H1 (cell line): ENCODE results near the gene NEUROD4. TPM values are rescaled to one million over a fixed set of nuclear protein-coding genes. Genes with fewer than 3 reads are reported as not detected.

Experiments used
- BCL11A ChIP-seq, 2 experiments: IDR thresholded peaks; one replicate each; pipeline ENCODE4 v1.6.1; 2011; ENCODE audit warnings: low read depth in 2 of 2, low read length in 2 of 2, mild to moderate bottlenecking in 2 of 2
- TEAD4 ChIP-seq: IDR thresholded peaks from 2 replicates; pipeline ENCODE4 v1.6.1; 2012; ENCODE audit warnings: low read depth, low read length, inconsistent platforms, mixed read lengths
- polyA plus RNA-seq, 7 experiments: library from polyadenylated mRNA; depleted of rRNA in 3 of 7; stranded (reverse) in 5 of 7; unstranded in 2 of 7; fragments of >200 nt in 5 of 7; fragments of 200-250 nt in 2 of 7; gene quantifications; 1 replicate in 5 of 7; 2 replicates in 1 of 7; 4 replicates in 1 of 7; pipeline versions ENCODE4 v1.2.1 to v1.2.3, GENCODE V29; 2011 to 2013; ENCODE audit warnings: missing spikeins in 2 of 7, mixed read lengths in 2 of 7
- total RNA-seq: library from RNA; stranded (reverse); fragmentation: NEBNext Ultra II Directional; extraction: Animal tissue kit (Norgen Biotek cat#: 25700); gene quantifications from 2 replicates; pipeline ENCODE4 v1.2.1, GENCODE V29; 2021
- TF ChIP-seq, protein P1 (sequence below): fragments of 300-600 bp; sonication (generic); IDR thresholded peaks from 2 replicates; pipeline ENCODE4 v1.7.1; 2012; ENCODE audit warnings: low read length, moderate library complexity, mild to moderate bottlenecking, inconsistent platforms; ENCODE audit not compliant: insufficient replicate concordance

NEUROD4 gene
- total and polyA plus RNA-seq, 2 of the 8 experiments (the other 6 are each of a cell fraction or from before 2014, with no cell fraction given): not detected

DNA sequence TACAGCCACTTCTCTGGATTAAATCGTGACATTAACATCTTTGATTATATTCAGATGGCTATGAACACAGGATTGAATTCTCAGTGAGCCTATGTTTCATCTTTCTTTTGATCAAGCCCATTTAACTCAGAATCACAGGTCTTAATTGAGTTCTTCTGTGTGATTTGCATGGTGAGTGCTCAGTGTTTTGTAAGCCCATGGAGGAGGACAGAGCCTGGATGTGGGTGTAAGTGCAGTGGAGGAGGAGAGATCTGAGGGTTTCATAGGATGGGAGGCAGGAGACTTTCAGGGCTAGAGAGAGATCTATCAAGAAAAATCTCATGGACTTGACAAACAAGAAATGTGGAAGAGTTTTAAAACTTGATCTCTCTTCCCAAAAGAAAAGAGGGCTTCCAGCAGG lies 29.9 kb upstream of the NEUROD4 start (continued):
- TF ChIP-seq, protein P1, sequence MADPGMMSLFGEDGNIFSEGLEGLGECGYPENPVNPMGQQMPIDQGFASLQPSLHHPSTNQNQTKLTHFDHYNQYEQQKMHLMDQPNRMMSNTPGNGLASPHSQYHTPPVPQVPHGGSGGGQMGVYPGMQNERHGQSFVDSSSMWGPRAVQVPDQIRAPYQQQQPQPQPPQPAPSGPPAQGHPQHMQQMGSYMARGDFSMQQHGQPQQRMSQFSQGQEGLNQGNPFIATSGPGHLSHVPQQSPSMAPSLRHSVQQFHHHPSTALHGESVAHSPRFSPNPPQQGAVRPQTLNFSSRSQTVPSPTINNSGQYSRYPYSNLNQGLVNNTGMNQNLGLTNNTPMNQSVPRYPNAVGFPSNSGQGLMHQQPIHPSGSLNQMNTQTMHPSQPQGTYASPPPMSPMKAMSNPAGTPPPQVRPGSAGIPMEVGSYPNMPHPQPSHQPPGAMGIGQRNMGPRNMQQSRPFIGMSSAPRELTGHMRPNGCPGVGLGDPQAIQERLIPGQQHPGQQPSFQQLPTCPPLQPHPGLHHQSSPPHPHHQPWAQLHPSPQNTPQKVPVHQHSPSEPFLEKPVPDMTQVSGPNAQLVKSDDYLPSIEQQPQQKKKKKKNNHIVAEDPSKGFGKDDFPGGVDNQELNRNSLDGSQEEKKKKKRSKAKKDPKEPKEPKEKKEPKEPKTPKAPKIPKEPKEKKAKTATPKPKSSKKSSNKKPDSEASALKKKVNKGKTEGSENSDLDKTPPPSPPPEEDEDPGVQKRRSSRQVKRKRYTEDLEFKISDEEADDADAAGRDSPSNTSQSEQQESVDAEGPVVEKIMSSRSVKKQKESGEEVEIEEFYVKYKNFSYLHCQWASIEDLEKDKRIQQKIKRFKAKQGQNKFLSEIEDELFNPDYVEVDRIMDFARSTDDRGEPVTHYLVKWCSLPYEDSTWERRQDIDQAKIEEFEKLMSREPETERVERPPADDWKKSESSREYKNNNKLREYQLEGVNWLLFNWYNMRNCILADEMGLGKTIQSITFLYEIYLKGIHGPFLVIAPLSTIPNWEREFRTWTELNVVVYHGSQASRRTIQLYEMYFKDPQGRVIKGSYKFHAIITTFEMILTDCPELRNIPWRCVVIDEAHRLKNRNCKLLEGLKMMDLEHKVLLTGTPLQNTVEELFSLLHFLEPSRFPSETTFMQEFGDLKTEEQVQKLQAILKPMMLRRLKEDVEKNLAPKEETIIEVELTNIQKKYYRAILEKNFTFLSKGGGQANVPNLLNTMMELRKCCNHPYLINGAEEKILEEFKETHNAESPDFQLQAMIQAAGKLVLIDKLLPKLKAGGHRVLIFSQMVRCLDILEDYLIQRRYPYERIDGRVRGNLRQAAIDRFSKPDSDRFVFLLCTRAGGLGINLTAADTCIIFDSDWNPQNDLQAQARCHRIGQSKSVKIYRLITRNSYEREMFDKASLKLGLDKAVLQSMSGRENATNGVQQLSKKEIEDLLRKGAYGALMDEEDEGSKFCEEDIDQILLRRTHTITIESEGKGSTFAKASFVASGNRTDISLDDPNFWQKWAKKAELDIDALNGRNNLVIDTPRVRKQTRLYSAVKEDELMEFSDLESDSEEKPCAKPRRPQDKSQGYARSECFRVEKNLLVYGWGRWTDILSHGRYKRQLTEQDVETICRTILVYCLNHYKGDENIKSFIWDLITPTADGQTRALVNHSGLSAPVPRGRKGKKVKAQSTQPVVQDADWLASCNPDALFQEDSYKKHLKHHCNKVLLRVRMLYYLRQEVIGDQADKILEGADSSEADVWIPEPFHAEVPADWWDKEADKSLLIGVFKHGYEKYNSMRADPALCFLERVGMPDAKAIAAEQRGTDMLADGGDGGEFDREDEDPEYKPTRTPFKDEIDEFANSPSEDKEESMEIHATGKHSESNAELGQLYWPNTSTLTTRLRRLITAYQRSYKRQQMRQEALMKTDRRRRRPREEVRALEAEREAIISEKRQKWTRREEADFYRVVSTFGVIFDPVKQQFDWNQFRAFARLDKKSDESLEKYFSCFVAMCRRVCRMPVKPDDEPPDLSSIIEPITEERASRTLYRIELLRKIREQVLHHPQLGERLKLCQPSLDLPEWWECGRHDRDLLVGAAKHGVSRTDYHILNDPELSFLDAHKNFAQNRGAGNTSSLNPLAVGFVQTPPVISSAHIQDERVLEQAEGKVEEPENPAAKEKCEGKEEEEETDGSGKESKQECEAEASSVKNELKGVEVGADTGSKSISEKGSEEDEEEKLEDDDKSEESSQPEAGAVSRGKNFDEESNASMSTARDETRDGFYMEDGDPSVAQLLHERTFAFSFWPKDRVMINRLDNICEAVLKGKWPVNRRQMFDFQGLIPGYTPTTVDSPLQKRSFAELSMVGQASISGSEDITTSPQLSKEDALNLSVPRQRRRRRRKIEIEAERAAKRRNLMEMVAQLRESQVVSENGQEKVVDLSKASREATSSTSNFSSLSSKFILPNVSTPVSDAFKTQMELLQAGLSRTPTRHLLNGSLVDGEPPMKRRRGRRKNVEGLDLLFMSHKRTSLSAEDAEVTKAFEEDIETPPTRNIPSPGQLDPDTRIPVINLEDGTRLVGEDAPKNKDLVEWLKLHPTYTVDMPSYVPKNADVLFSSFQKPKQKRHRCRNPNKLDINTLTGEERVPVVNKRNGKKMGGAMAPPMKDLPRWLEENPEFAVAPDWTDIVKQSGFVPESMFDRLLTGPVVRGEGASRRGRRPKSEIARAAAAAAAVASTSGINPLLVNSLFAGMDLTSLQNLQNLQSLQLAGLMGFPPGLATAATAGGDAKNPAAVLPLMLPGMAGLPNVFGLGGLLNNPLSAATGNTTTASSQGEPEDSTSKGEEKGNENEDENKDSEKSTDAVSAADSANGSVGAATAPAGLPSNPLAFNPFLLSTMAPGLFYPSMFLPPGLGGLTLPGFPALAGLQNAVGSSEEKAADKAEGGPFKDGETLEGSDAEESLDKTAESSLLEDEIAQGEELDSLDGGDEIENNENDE: no peak
- no peak for TF ChIP-seq BCL11A (IDR thresholded peaks at IDR 0.05; ENCODE audit: low read depth in 2 of 2, low read length in 2 of 2)
- TF ChIP-seq TEAD4: no peak
